Brain microvascular endothelial cell (primary cell): ENCODE data around the gene ZNF689.
A peak's percentile ranks its signal among the peaks of the same experiment; 100 is the strongest.

Experiments
- DNase-seq: peaks from one replicate; pipeline ENCODE4 v3.0.0-alpha.2; 2020
- H3K27ac ChIP-seq: fragments of 250-450 bp; sonication (Bioruptor Pico); 2 replicates; pipeline ENCODE4 v1.5.1; 2020; ENCODE audit warnings: mild to moderate bottlenecking, moderate library complexity
- H3K27me3 ChIP-seq: fragments of 250-450 bp; sonication (Bioruptor Pico); replicated peaks from 2 replicates; pipeline ENCODE4 v1.5.1; 2020; ENCODE audit warnings: mild to moderate bottlenecking
- H3K36me3 ChIP-seq: fragments of 250-450 bp; sonication (Bioruptor Pico); replicated peaks from 2 replicates; pipeline ENCODE4 v1.5.1; 2020; ENCODE audit warnings: mild to moderate bottlenecking
- H3K4me3 ChIP-seq: 2 replicates; pipeline ENCODE4 v1.5.1; 2011; ENCODE audit warnings: low read depth, mild to moderate bottlenecking, control low read depth, low read length, moderate library complexity
- in situ Hi-C: cut with HindIII; loops from 2 replicates; pipeline ENCODE4 v1.10.0; 2017; ENCODE audit warnings: low sequenced_read_pairs, low pct_ligation_motif_present
- TF ChIP-seq, protein P1 (sequence below): IDR thresholded peaks from 2 replicates; pipeline ENCODE4 v1.5.1; 2011; ENCODE audit warnings: low read depth, mild to moderate bottlenecking, moderate library complexity, low read length, control low read depth, inconsistent platforms; ENCODE audit errors: missing control alignments

Gene ZNF689

DNA sequence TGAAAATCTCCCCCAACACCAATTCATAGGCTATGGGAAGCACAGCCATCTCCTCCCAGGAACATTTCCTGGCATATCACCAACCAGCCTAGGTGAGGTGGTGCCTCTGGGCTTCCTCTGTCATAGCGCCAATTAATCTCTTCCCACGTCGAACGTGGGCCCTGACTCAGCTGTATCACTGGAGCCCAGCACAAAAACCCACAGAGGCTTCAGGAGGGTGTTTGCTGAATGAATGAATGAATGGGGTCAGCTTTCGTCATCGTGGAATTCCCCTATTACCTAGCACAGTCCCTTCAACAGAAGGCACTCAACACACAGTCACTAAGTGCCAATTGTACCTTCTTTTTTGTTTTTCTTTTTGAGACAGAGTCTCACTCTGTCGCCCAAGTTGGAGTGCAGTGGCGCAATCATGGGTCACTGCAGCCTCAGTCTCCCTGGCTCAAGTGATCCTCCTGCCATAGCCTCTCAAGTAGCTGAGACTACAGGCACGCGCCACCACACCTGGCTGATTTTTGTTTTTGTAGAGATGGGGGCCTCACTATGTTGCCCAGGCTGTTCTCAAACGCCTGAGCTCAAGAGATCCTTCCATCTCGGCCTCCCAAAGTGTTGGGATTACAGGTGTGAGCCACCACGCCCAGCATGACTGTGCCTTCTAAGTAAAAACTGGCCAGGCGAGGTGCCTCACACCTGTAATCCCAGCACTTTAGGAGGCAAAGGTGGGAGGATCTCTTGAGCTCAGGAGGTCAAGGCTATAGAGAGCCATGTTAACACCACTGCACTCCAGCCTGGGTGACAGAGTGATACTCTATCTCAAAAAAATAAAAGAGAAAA lies 42.8 kb downstream of the ZNF689 start:
- in situ Hi-C loops: no loop called here
- TF ChIP-seq, protein P1, sequence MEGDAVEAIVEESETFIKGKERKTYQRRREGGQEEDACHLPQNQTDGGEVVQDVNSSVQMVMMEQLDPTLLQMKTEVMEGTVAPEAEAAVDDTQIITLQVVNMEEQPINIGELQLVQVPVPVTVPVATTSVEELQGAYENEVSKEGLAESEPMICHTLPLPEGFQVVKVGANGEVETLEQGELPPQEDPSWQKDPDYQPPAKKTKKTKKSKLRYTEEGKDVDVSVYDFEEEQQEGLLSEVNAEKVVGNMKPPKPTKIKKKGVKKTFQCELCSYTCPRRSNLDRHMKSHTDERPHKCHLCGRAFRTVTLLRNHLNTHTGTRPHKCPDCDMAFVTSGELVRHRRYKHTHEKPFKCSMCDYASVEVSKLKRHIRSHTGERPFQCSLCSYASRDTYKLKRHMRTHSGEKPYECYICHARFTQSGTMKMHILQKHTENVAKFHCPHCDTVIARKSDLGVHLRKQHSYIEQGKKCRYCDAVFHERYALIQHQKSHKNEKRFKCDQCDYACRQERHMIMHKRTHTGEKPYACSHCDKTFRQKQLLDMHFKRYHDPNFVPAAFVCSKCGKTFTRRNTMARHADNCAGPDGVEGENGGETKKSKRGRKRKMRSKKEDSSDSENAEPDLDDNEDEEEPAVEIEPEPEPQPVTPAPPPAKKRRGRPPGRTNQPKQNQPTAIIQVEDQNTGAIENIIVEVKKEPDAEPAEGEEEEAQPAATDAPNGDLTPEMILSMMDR: no peak
- no peak overlapping the region for H3K4me3 ChIP-seq
- no peak for DNase-seq
- peak overlapping the region; percentile 25 for H3K27ac ChIP-seq
- no peaks in the 10 kb centered on the region for H3K27me3 ChIP-seq
- H3K36me3 ChIP-seq: no peaks in the 10 kb centered on the region

DNA sequence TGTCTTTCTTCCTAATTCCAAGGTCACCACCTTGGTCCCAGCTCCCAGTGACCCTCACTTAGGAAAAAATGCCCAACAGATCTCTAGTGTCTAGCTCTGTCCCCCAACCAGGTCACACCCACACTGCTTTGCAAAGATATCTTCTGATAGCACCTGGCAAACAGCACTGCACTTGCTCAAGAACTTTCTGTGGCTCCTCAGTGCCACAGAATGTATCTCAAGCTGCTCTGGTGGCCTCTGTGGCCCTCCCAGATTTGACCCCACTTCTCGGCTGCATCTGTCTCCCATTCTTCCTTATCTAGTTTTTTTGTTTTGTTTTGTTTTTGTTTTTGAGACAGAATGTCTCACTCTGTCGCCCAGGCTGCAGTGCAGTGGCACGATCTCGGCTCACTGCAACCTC lies 43.7 kb downstream of the ZNF689 start:
- Histone ChIP-seq H3K4me3 (no peak overlapping the region), H3K27ac (no peak overlapping the region), H3K36me3 (no peaks in the 10 kb centered on the region), H3K27me3 (no peaks in the 10 kb centered on the region)
- no peak for DNase-seq
- in situ Hi-C loops: no loop called here
- TF ChIP-seq, protein P1: no peak

DNA sequence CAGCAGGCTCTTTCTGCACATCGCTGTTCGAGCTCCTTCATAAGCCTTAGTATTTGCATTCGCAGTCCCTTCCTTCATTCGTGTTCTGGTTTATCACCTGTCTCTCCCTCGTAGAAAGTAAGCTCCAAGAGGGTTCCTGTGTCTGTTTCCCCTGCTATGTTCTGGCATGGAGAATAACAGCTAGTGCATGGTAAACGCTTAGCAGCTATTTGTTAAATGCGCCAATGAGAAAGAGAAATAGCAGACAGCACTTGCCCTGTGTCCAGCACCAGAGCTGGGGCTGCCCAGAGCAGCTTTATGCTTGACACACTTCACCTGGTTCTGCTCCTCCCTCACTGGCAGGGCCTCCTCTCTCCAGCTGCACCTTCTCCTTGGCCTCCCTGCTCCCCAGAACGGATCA lies 44.2 kb downstream of the ZNF689 start:
- TF ChIP-seq, protein P1: no peak
- Histone ChIP-seq H3K27me3 (no peaks in the 10 kb centered on the region), H3K36me3 (no peaks in the 10 kb centered on the region), H3K4me3 (no peak overlapping the region), H3K27ac (no peak overlapping the region)
- DNase-seq: no peak
- in situ Hi-C loops: no loop called here

DNA sequence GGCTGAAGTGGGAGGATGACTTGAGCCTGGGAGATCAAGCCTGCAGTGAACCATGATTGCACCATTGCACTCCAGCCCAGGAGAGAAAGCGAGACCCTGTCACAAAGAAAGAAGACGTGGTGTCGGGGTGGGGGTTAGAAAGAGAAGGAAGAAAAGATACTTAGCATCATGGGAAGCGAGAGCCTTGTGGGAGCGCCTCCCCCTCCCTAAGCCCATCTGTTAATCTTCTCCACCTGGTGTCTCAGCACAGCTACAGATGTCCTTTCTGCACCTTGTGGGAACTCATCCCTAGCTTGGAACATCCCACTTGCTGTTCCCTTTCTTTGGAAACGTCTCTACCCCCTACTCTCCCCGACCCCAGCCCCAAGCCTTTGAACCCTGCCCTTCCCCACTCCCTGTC lies 44.7 kb downstream of the ZNF689 start:
- H3K27me3 ChIP-seq: no peaks in the 10 kb centered on the region
- no peaks in the 10 kb centered on the region for H3K36me3 ChIP-seq
- in situ Hi-C loops: no loop called here
- TF ChIP-seq, protein P1: no peak
- H3K27ac ChIP-seq: no peak overlapping the region
- DNase-seq: no peak
- H3K4me3 ChIP-seq: no peak overlapping the region

DNA sequence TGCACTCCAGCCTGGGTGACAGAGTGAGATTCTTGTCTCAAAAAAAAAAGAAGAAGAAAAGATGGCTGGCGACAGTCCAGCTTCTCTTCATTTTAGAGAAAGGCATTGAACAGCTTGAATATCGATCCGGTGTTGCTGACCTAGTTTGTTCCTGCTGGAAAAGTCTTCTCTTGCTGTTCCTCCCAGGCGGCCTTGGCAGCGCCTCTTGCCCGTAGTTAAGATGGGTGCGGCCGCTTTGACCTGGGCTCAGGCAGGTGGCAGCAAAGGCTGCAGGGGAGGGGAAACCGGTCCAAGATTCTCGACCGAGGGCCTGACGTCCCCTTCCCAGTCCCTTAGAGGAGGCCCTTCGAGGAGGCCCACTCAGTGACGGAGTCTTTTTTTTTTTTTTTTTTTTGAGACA lies 48.2 kb downstream of the ZNF689 start:
- Histone ChIP-seq H3K36me3 (no peaks in the 10 kb centered on the region), H3K27me3 (no peaks in the 10 kb centered on the region), H3K4me3 (no peak overlapping the region), H3K27ac (no peak overlapping the region)
- in situ Hi-C loops: no loop called here
- DNase-seq: no peak
- TF ChIP-seq, protein P1: no peak
